GM18951 (cell line): ENCODE measurements around the gene ENC1.

Source experiments
- POLR2A ChIP-seq: IDR thresholded peaks from 4 replicates; pipeline ENCODE4 v1.6.1; 2011; ENCODE audit warnings: mild to moderate bottlenecking; ENCODE audit not compliant: insufficient read length, insufficient read depth; ENCODE audit errors: extremely low read depth
- in situ Hi-C: fragments of 300-500 bp; cut with MboI; formaldehyde crosslinking; loops from one replicate; pipeline ENCODE4 v1.12.0; 2022; ENCODE audit warnings: low sequenced_read_pairs, mixed read lengths, inconsistent platforms; ENCODE audit not compliant: unreplicated experiment

The ENC1 gene

GRCh38 chr5:74624501-74624900, 16.0 kb downstream of the ENC1 start:
- TF ChIP-seq POLR2A = no peak
- in situ Hi-C loops = no loop called here

GRCh38 chr5:74623748-74624408, 16.6 kb downstream of the ENC1 start:
- TF ChIP-seq POLR2A = no peak
- in situ Hi-C loops = no loop called here

GRCh38 chr5:74623006-74623611, 17.4 kb downstream of the ENC1 start:
- in situ Hi-C loops = no loop called here
- no peak for TF ChIP-seq POLR2A

- no peak for TF ChIP-seq POLR2A
- in situ Hi-C loops = no loop called here
Measured at GRCh38 chr5:74622122-74622521, 18.4 kb downstream of the ENC1 start.

DNA sequence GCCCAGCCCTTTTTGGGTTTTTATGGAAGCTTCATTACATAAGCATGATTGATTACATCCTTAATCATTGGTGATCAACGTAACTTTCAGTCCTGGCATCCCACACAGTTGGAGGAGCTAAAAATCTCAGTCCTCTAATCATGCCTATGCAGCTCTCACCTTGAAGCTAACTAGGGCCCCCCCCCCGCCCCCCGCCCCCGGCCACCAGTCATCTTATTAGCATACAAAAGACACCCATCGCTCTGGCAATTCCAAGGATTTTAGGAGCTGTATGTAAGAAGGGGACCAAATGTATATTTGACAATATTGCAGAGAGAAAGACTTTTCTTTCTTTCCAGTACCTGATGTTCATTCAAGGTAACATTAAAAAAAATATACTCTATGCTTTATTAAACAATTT, 19.0 kb downstream of the ENC1 start:
- in situ Hi-C loops = no loop called here
- no peak for TF ChIP-seq POLR2A

- in situ Hi-C loops = no loop called here
- no peak for TF ChIP-seq POLR2A
Measured at GRCh38 chr5:74619308-74619707, 21.2 kb downstream of the ENC1 start.

- in situ Hi-C loops = no loop called here
- no peak for TF ChIP-seq POLR2A
Measured at GRCh38 chr5:74618106-74618505, 22.4 kb downstream of the ENC1 start.

- in situ Hi-C loops = no loop called here
- TF ChIP-seq POLR2A = no peak
Measured at GRCh38 chr5:74617202-74617601, 23.3 kb downstream of the ENC1 start.

GRCh38 chr5:74616236-74617146, 24.0 kb downstream of the ENC1 start:
- no peak for TF ChIP-seq POLR2A
- in situ Hi-C loops = no loop called here

DNA sequence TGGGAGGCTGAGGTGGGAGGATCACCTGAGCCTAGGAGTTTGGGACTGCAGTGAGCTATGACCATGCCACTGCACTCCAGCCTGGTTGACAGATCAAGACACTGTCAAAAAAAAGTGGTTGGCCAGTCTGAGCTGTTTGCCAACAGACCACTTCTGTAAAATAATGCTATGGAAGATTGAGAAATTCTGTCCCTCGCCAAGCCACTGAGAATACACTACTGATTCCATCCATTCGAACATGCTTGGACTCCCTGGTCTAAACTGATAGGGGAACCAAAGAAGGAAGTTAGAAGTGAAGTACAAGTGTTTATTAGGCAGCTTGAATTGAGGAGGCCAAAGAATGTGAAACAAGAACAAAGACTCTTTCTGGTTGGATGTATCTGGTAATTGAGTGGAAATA, 27.2 kb downstream of the ENC1 start:
- in situ Hi-C loops = no loop called here
- TF ChIP-seq POLR2A = no peak

DNA sequence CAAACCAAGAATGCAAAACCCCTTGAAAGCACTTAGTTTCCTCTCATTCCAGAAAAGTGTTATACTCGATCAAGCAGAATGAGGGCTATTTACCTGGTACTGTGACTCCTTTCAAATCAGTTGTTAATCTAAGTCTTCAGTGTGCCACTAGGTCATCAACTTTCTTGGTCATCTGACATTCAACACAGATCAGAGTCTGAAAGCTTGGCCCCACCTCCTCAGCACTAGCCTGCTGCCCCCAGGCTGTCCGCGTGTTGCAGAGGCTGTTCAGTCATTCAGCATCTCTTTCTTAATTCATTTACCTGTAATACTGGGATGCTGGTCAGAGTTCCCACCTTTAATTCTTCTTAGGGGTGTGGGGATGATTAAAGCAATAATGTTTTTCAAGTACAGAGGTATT, 28.5 kb downstream of the ENC1 start:
- in situ Hi-C loops = no loop called here
- TF ChIP-seq POLR2A = no peak

GRCh38 chr5:74608736-74609601, 31.6 kb downstream of the ENC1 start:
- no peak for TF ChIP-seq POLR2A

GRCh38 chr5:74605759-74606158, 34.8 kb downstream of the ENC1 start:
- in situ Hi-C loops = no loop called here
- no peak for TF ChIP-seq POLR2A

More at GRCh38 chr5:74608736-74609601, 31.6 kb downstream of the ENC1 start:
- in situ Hi-C loops = no loop called here
